A673 (cell line): ENCODE results near the gene BHLHE23. TPM values are rescaled to one million over a fixed set of nuclear protein-coding genes. Genes with fewer than 3 reads are reported as not detected.

Source experiments
- BruUV-seq: library from RNA; stranded (reverse); fragments of 400-500 nt; replicated peaks from 2 replicates; lab custom pipeline; 2021; lab: Mats Ljungman, UMichigan
- CTCF ChIA-PET: fragments of 300-600 bp; sonication (Branson Sonifier 250); formaldehyde crosslinking; loops from one replicate; lab custom pipeline; 2022; ENCODE audit warnings: antibody characterized with exemption; lab: Charles Lee
- POLR2A ChIA-PET: fragments of 300-600 bp; sonication (Branson Sonifier 250); formaldehyde crosslinking; loops from one replicate; lab custom pipeline; 2022; ENCODE audit warnings: antibody characterized with exemption; ENCODE audit not compliant: low non-redundant PET; lab: Charles Lee
- DNase-seq: peaks from one replicate; pipeline ENCODE4 v3.0.0-alpha.2; 2015; ENCODE audit warnings: low spot score
- H3K27ac ChIP-seq: fragments of 200-600 bp; sonication (generic); 2 replicates; pipeline ENCODE4 v1.5.1; 2016; ENCODE audit warnings: mixed run types, low read depth, mild to moderate bottlenecking, mixed read lengths, antibody characterized with exemption, low read length; ENCODE audit not compliant: poor library complexity, severe bottlenecking
- H3K27me3 ChIP-seq: fragments of 200-600 bp; sonication (generic); replicated peaks from 2 replicates; pipeline ENCODE4 v1.6.1; 2017; ENCODE audit warnings: mixed run types, low read depth, mild to moderate bottlenecking, mixed read lengths, antibody characterized with exemption, low read length; ENCODE audit not compliant: insufficient read depth, poor library complexity
- H3K36me3 ChIP-seq: fragments of 200-600 bp; sonication (generic); 2 replicates; pipeline ENCODE4 v1.6.1; 2016; ENCODE audit warnings: mixed run types, mild to moderate bottlenecking, mixed read lengths, antibody characterized with exemption, low read length; ENCODE audit not compliant: insufficient read depth, poor library complexity, severe bottlenecking
- H3K4me1 ChIP-seq: fragments of 200-600 bp; sonication (generic); 2 replicates; pipeline ENCODE4 v1.6.1; 2017; ENCODE audit warnings: mixed run types, mild to moderate bottlenecking, mixed read lengths, antibody characterized with exemption, low read length; ENCODE audit not compliant: insufficient read depth, poor library complexity, severe bottlenecking
- H3K4me3 ChIP-seq: fragments of 200-600 bp; sonication (generic); 2 replicates; pipeline ENCODE4 v1.5.1; 2016; ENCODE audit warnings: low read depth, mixed run types, mild to moderate bottlenecking, mixed read lengths, low read length; ENCODE audit not compliant: poor library complexity, severe bottlenecking
- H3K9me3 ChIP-seq: fragments of 200-600 bp; sonication (generic); 2 replicates; pipeline ENCODE4 v1.6.1; 2016; ENCODE audit warnings: mixed run types, low read depth, mild to moderate bottlenecking, mixed read lengths, antibody characterized with exemption, low read length; ENCODE audit not compliant: poor library complexity, severe bottlenecking
- CTCF ChIP-seq: fragments of 300-800, 200-600 bp; sonication (generic); conservative IDR thresholded peaks from 2 replicates; pipeline ENCODE4 v1.5.1; 2017; ENCODE audit warnings: low read depth, mild to moderate bottlenecking, antibody characterized with exemption, low read length, moderate library complexity, mixed read lengths
- EZH2 ChIP-seq: fragments of 200-600 bp; sonication (generic); IDR thresholded peaks from 2 replicates; pipeline ENCODE4 v1.6.1; 2017; ENCODE audit warnings: borderline replicate concordance, low read depth, mild to moderate bottlenecking, mixed read lengths, antibody characterized with exemption, low read length; ENCODE audit not compliant: poor library complexity, severe bottlenecking
- intact Hi-C: fragments of 100-400 bp; cut with micrococcal nuclease; formaldehyde crosslinking; loops from one replicate; pipeline ENCODE4 v1.10.0; 2022; ENCODE audit not compliant: unreplicated experiment
- total RNA-seq: library from RNA; stranded (reverse); gene quantifications from 2 replicates; pipeline ENCODE4 v1.2.3, GENCODE V29; 2021

Gene BHLHE23
- total RNA-seq, 1 experiment from 2014 or later, result not detected

- Histone ChIP-seq H3K27me3 (peaks cover 39% of the 10 kb centered on the region), H3K4me1 (no peaks in the 10 kb centered on the region), H3K36me3 (no peaks in the 10 kb centered on the region), H3K9me3 (no peaks in the 10 kb centered on the region), H3K27ac (no peak overlapping the region), H3K4me3 (no peak overlapping the region)
- ChIA-PET POLR2A (interaction anchor here (0.6 kb wide), 1 partner anchor 25 kb away, joined by 6 read pairs; no protein-coding TSS in a partner anchor), CTCF (interaction anchor here (1.1 kb wide), 1 partner anchor 22 kb away, joined by 3 read pairs; no protein-coding TSS in a partner anchor)
- DNase-seq, result no peak
- no peak for TF ChIP-seq EZH2
- TF ChIP-seq CTCF, result no peak
- intact Hi-C loops, result no loop called here
- no TSS peak for BruUV-seq
Observed at GRCh38 chr20:62993856-62994494, 12.8 kb downstream of the BHLHE23 start.

- BruUV-seq, result no TSS peak
Observed at GRCh38 chr20:62991863-62992262, 14.9 kb downstream of the BHLHE23 start.

GRCh38 chr20:62991196-62991807, 15.5 kb downstream of the BHLHE23 start:
- Histone ChIP-seq H3K27ac (no peak overlapping the region), H3K4me3 (no peak overlapping the region), H3K27me3 (peaks cover 21% of the 10 kb centered on the region), H3K4me1 (no peaks in the 10 kb centered on the region), H3K36me3 (no peaks in the 10 kb centered on the region), H3K9me3 (no peaks in the 10 kb centered on the region)
- intact Hi-C loops, result no loop called here
- ChIA-PET CTCF (interaction anchor here (1.1 kb wide), 1 partner anchor 19 kb away, joined by 4 read pairs; no protein-coding TSS in a partner anchor), POLR2A (no interaction called here)
- no peak for DNase-seq
- BruUV-seq, result no TSS peak
- TF ChIP-seq CTCF (no peak), EZH2 (no peak)

More at GRCh38 chr20:62991863-62992262, 14.9 kb downstream of the BHLHE23 start:
- H3K27me3 ChIP-seq, result peaks cover 26% of the 10 kb centered on the region
- H3K4me3 ChIP-seq, result no peak overlapping the region
- intact Hi-C loops, result no loop called here
- ChIA-PET POLR2A (no interaction called here), CTCF (no interaction called here)
- H3K36me3 ChIP-seq, result no peaks in the 10 kb centered on the region
- no peaks in the 10 kb centered on the region for H3K9me3 ChIP-seq
- TF ChIP-seq CTCF (no peak), EZH2 (no peak)
- H3K4me1 ChIP-seq, result no peaks in the 10 kb centered on the region
- no peak for DNase-seq
- H3K27ac ChIP-seq, result no peak overlapping the region
